Mucosa of stomach (tissue), 1 donor: ENCODE results near the gene MCC.

Experiments
- H3K27me3 ChIP-seq: one replicate; pipeline ENCODE4 v1.7.0; 2013; ENCODE audit warnings: mild to moderate bottlenecking, low read length; ENCODE audit not compliant: control insufficient read depth, insufficient read depth
- H3K36me3 ChIP-seq: one replicate; pipeline ENCODE4 v1.7.0; 2013; ENCODE audit warnings: low read length; ENCODE audit not compliant: control insufficient read depth, insufficient read depth
- H3K4me1 ChIP-seq: one replicate; pipeline ENCODE4 v1.7.0; 2013; ENCODE audit warnings: mild to moderate bottlenecking, low read length; ENCODE audit not compliant: control insufficient read depth, insufficient read depth
- H3K4me3 ChIP-seq: one replicate; pipeline ENCODE4 v1.7.0; 2013; ENCODE audit warnings: low read length
- H3K9ac ChIP-seq: one replicate; pipeline ENCODE4 v1.7.0; 2013; ENCODE audit warnings: mild to moderate bottlenecking, low read length, moderate library complexity
- H3K9me3 ChIP-seq: one replicate; pipeline ENCODE4 v1.7.0; 2013; ENCODE audit warnings: mild to moderate bottlenecking, low read length, moderate library complexity; ENCODE audit not compliant: control insufficient read depth
- donor health status: Pancreatic carcinoma.

Gene MCC

GRCh38 chr5:113031104-113031503 is 457.1 kb downstream of the MCC start:
- Histone ChIP-seq H3K36me3 (no peaks in the 10 kb centered on the region), H3K9ac (no peak overlapping the region), H3K4me3 (no peak overlapping the region), H3K27me3 (no peaks in the 10 kb centered on the region), H3K4me1 (peaks cover 5% of the 10 kb centered on the region), H3K9me3 (no peaks in the 10 kb centered on the region)

GRCh38 chr5:113029614-113030013 is 458.6 kb downstream of the MCC start:
- Histone ChIP-seq H3K9me3 (no peaks in the 10 kb centered on the region), H3K4me1 (peaks cover 5% of the 10 kb centered on the region), H3K4me3 (no peak overlapping the region), H3K27me3 (no peaks in the 10 kb centered on the region), H3K9ac (no peak overlapping the region), H3K36me3 (no peaks in the 10 kb centered on the region)

- no peak overlapping the region for H3K9ac ChIP-seq
- H3K9me3 ChIP-seq = no peaks in the 10 kb centered on the region
- no peaks in the 10 kb centered on the region for H3K36me3 ChIP-seq
- no peak overlapping the region for H3K4me3 ChIP-seq
- peaks cover 18% of the 10 kb centered on the region for H3K4me1 ChIP-seq
- no peaks in the 10 kb centered on the region for H3K27me3 ChIP-seq
Observed at GRCh38 chr5:113027431-113027830, 460.8 kb downstream of the MCC start.

GRCh38 chr5:113027015-113027414 is 461.2 kb downstream of the MCC start:
- Histone ChIP-seq H3K9ac (no peak overlapping the region), H3K9me3 (no peaks in the 10 kb centered on the region), H3K27me3 (no peaks in the 10 kb centered on the region), H3K4me1 (peaks cover 21% of the 10 kb centered on the region), H3K36me3 (no peaks in the 10 kb centered on the region), H3K4me3 (no peak overlapping the region)

GRCh38 chr5:113026211-113026610 is 462.0 kb downstream of the MCC start:
- Histone ChIP-seq H3K9ac (no peak overlapping the region), H3K36me3 (no peaks in the 10 kb centered on the region), H3K9me3 (no peaks in the 10 kb centered on the region), H3K27me3 (no peaks in the 10 kb centered on the region), H3K4me1 (peaks cover 29% of the 10 kb centered on the region), H3K4me3 (no peak overlapping the region)

GRCh38 chr5:113025596-113025995 is 462.7 kb downstream of the MCC start:
- H3K36me3 ChIP-seq = no peaks in the 10 kb centered on the region
- H3K9ac ChIP-seq = no peak overlapping the region

GRCh38 chr5:113024076-113024697 is 464.1 kb downstream of the MCC start:
- Histone ChIP-seq H3K9ac (no peak overlapping the region), H3K27me3 (no peaks in the 10 kb centered on the region), H3K4me3 (no peak overlapping the region), H3K4me1 (peaks cover 34% of the 10 kb centered on the region), H3K9me3 (no peaks in the 10 kb centered on the region), H3K36me3 (no peaks in the 10 kb centered on the region)

More at GRCh38 chr5:113025596-113025995, 462.7 kb downstream of the MCC start:
- Histone ChIP-seq H3K4me1 (peaks cover 34% of the 10 kb centered on the region), H3K4me3 (no peak overlapping the region), H3K27me3 (no peaks in the 10 kb centered on the region), H3K9me3 (no peaks in the 10 kb centered on the region)

GRCh38 chr5:113022661-113023060 is 465.6 kb downstream of the MCC start:
- Histone ChIP-seq H3K4me1 (peaks cover 34% of the 10 kb centered on the region), H3K4me3 (no peak overlapping the region), H3K9me3 (no peaks in the 10 kb centered on the region), H3K9ac (no peak overlapping the region), H3K27me3 (no peaks in the 10 kb centered on the region), H3K36me3 (no peaks in the 10 kb centered on the region)

- Histone ChIP-seq H3K4me1 (peaks cover 34% of the 10 kb centered on the region), H3K9me3 (no peaks in the 10 kb centered on the region), H3K36me3 (no peaks in the 10 kb centered on the region), H3K9ac (no peak overlapping the region), H3K4me3 (no peak overlapping the region), H3K27me3 (no peaks in the 10 kb centered on the region)
Observed at GRCh38 chr5:113020461-113021273, 467.6 kb downstream of the MCC start.

- Histone ChIP-seq H3K4me3 (no peak overlapping the region), H3K4me1 (peaks cover 22% of the 10 kb centered on the region), H3K36me3 (no peaks in the 10 kb centered on the region), H3K27me3 (no peaks in the 10 kb centered on the region), H3K9ac (no peak overlapping the region), H3K9me3 (no peaks in the 10 kb centered on the region)
Observed at GRCh38 chr5:113017881-113018635, 470.2 kb downstream of the MCC start.

- no peaks in the 10 kb centered on the region for H3K36me3 ChIP-seq
- H3K4me1 ChIP-seq = no peaks in the 10 kb centered on the region
- no peaks in the 10 kb centered on the region for H3K9me3 ChIP-seq
- H3K9ac ChIP-seq = no peak overlapping the region
- H3K4me3 ChIP-seq = no peak overlapping the region
- no peaks in the 10 kb centered on the region for H3K27me3 ChIP-seq
Observed at GRCh38 chr5:113005454-113005853, 482.8 kb downstream of the MCC start.

GRCh38 chr5:113003763-113004162 is 484.5 kb downstream of the MCC start:
- Histone ChIP-seq H3K9ac (no peak overlapping the region), H3K4me1 (peaks cover 3% of the 10 kb centered on the region), H3K4me3 (no peak overlapping the region), H3K27me3 (no peaks in the 10 kb centered on the region), H3K36me3 (no peaks in the 10 kb centered on the region), H3K9me3 (no peaks in the 10 kb centered on the region)
